Hepatocyte (in vitro differentiated cells): ENCODE data around the gene EYA4.

Experiments
- CTCF ChIP-seq: fragments of 200-600 bp; sonication (generic); IDR thresholded peaks from 2 replicates; pipeline ENCODE4 v1.5.1; 2016; ENCODE audit warnings: antibody characterized with exemption, mild to moderate bottlenecking; ENCODE audit not compliant: poor library complexity
- EZH2 ChIP-seq: fragments of 200-600 bp; sonication (generic); IDR thresholded peaks from 2 replicates; pipeline ENCODE4 v1.6.1; 2016; ENCODE audit warnings: antibody characterized with exemption, mild to moderate bottlenecking, borderline replicate concordance
- EZH2phosphoT487 ChIP-seq: fragments of 200-600 bp; sonication (generic); IDR thresholded peaks from one replicate; pipeline ENCODE4 v1.6.1; 2018; ENCODE audit warnings: antibody characterized with exemption, mild to moderate bottlenecking, low read depth, moderate library complexity; ENCODE audit not compliant: unreplicated experiment, severe bottlenecking

DNA sequence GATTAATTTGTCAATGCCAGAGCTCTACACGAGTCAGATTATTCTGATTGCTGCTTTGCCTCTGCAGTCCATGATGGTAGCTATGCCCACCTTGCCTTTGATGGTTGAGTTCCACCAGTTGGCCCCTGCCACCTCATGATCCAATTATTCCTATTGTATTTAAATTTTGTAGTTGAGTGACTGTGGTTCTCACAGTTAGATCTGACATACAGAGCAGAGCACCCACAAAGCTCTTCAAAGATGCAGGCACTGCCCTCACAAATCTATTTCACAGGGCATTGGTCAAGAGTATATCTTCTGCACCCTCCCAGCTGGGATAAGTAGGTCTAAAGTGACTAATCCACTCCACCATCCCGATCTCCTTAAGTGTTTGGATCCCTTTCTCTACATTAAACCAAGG lies 318.8 kb downstream of the EYA4 start:
- TF ChIP-seq EZH2phosphoT487 (no peak), CTCF (no peak), EZH2 (no peak)
